ENCODE measurements around the gene SLC2A6. TPM values are rescaled to one million over a fixed set of nuclear protein-coding genes. Genes with fewer than 3 reads are reported as not detected.

SLC2A6 gene
- total RNA-seq, 6 experiments from 2014 or later, result 9.4 to 12.6 (median 11.3) TPM

GRCh38 chr9:133524679-133525228 lies 45.9 kb upstream of the SLC2A6 start, which contains the start of gene MYMK:
MYMK (minus strand) TSS chr9:133524959; CDS start chr9:133524844, 115 bp downstream.
- no peak within 1 kb of the TSS for H3K27ac Mint-ChIP-seq
- peaks cover 59% of the 10 kb centered on the region for H3K27me3 Mint-ChIP-seq (ENCODE audit: insufficient read depth)
- no peaks in the 10 kb centered on the region for H3K36me3 Mint-ChIP-seq (ENCODE audit: low read depth)
- no peak within 1 kb of the TSS for H3K4me3 Mint-ChIP-seq
- no peak for DNase-seq
- no peak for TF ChIP-seq CTCF (IDR thresholded peaks at IDR 0.05)
- no peaks in the 10 kb centered on the region for H3K9me3 Mint-ChIP-seq
- H3K4me1 Mint-ChIP-seq (ENCODE audit: low read depth), result no peaks in the 10 kb centered on the region

GRCh38 chr9:133524146-133524545 lies 45.2 kb upstream of the SLC2A6 start:
- H3K9me3 Mint-ChIP-seq, result no peaks in the 10 kb centered on the region
- no peaks in the 10 kb centered on the region for H3K4me1 Mint-ChIP-seq (ENCODE audit: low read depth)
- H3K4me3 Mint-ChIP-seq, result no peak overlapping the region
- no peak for TF ChIP-seq CTCF (IDR thresholded peaks at IDR 0.05)
- H3K36me3 Mint-ChIP-seq (ENCODE audit: low read depth), result no peaks in the 10 kb centered on the region
- no peak for DNase-seq
- H3K27ac Mint-ChIP-seq, result no peak overlapping the region
- H3K27me3 Mint-ChIP-seq (ENCODE audit: insufficient read depth), result peaks cover 56% of the 10 kb centered on the region

GRCh38 chr9:133523106-133523505 lies 44.2 kb upstream of the SLC2A6 start:
- DNase-seq, result no peak
- Mint-ChIP-seq H3K36me3 (ENCODE audit: low read depth) (no peaks in the 10 kb centered on the region), H3K9me3 (no peaks in the 10 kb centered on the region), H3K4me3 (no peak overlapping the region), H3K4me1 (ENCODE audit: low read depth) (no peaks in the 10 kb centered on the region), H3K27ac (no peak overlapping the region), H3K27me3 (ENCODE audit: insufficient read depth) (peaks cover 60% of the 10 kb centered on the region)
- no peak for TF ChIP-seq CTCF (IDR thresholded peaks at IDR 0.05)

GRCh38 chr9:133522073-133522910 lies 43.4 kb upstream of the SLC2A6 start:
- no peak for TF ChIP-seq CTCF (IDR thresholded peaks at IDR 0.05)
- Mint-ChIP-seq H3K9me3 (no peaks in the 10 kb centered on the region), H3K27me3 (ENCODE audit: insufficient read depth) (peaks cover 62% of the 10 kb centered on the region), H3K27ac (no peak overlapping the region), H3K4me1 (ENCODE audit: low read depth) (no peaks in the 10 kb centered on the region), H3K36me3 (ENCODE audit: low read depth) (no peaks in the 10 kb centered on the region), H3K4me3 (no peak overlapping the region)
- no peak for DNase-seq

GRCh38 chr9:133521122-133522072 lies 42.5 kb upstream of the SLC2A6 start:
- peaks cover 59% of the 10 kb centered on the region for H3K27me3 Mint-ChIP-seq (ENCODE audit: insufficient read depth)

More at GRCh38 chr9:133521122-133522072, 42.5 kb upstream of the SLC2A6 start:
- Mint-ChIP-seq H3K27ac (no peak overlapping the region), H3K9me3 (no peaks in the 10 kb centered on the region), H3K4me3 (no peak overlapping the region), H3K4me1 (ENCODE audit: low read depth) (no peaks in the 10 kb centered on the region), H3K36me3 (ENCODE audit: low read depth) (no peaks in the 10 kb centered on the region)
- no peak for TF ChIP-seq CTCF (IDR thresholded peaks at IDR 0.05)
- DNase-seq, result no peak

Measured in HFFc6 (cell line).